Activated T-cell treated with anti-CD3 and anti-CD28 coated beads for 24 hours (primary cell): ENCODE data around the gene MYCBP2.
"Not testable (repeated sequence)": the region's sequence is repeated elsewhere in the genome, so short reads cannot be mapped to it uniquely, and the experiment has no call there.

Experiments
- DNase-seq: peaks from one replicate; pipeline ENCODE4 v3.0.0-alpha.2; 2020; ENCODE audit warnings: low read depth

Gene MYCBP2

GRCh38 chr13:77338329-77338728, 11.4 kb upstream of the MYCBP2 start:
- no peak for DNase-seq

GRCh38 chr13:77337159-77337558, 10.3 kb upstream of the MYCBP2 start:
- no peak for DNase-seq

GRCh38 chr13:77335543-77335942, 8.6 kb upstream of the MYCBP2 start:
- no peak for DNase-seq

- no peak for DNase-seq
Measured at GRCh38 chr13:77333594-77333993, 6.7 kb upstream of the MYCBP2 start.

- DNase-seq = no peak
Measured at GRCh38 chr13:77331421-77331820, 4.5 kb upstream of the MYCBP2 start.

- DNase-seq = no peak
Measured at GRCh38 chr13:77329911-77330584, 3.2 kb upstream of the MYCBP2 start.

- DNase-seq = peak; percentile 84
Measured at GRCh38 chr13:77329133-77329910, 2.4 kb upstream of the MYCBP2 start.

- no peak for DNase-seq
Measured at GRCh38 chr13:77328819-77329132, 1.9 kb upstream of the MYCBP2 start.

- no peak for DNase-seq
Measured at GRCh38 chr13:77325371-77325980, 1.4 kb downstream of the MYCBP2 start.

GRCh38 chr13:77323858-77324257, 3.0 kb downstream of the MYCBP2 start:
- DNase-seq = no peak

GRCh38 chr13:77319536-77319935, 7.4 kb downstream of the MYCBP2 start:
- no peak for DNase-seq

GRCh38 chr13:77318741-77319140, 8.2 kb downstream of the MYCBP2 start:
- no peak for DNase-seq

GRCh38 chr13:77316430-77316829, 10.5 kb downstream of the MYCBP2 start:
- DNase-seq = no peak

GRCh38 chr13:77315509-77315908, 11.4 kb downstream of the MYCBP2 start:
- DNase-seq = not testable (repeated sequence)

- DNase-seq = no peak
Measured at GRCh38 chr13:77313923-77314322, 13.0 kb downstream of the MYCBP2 start.

GRCh38 chr13:77312311-77312710, 14.6 kb downstream of the MYCBP2 start:
- no peak for DNase-seq

- DNase-seq = no peak
Measured at GRCh38 chr13:77310579-77311279, 16.2 kb downstream of the MYCBP2 start.

GRCh38 chr13:77310161-77310560, 16.7 kb downstream of the MYCBP2 start:
- DNase-seq = no peak

GRCh38 chr13:77309254-77309653, 17.6 kb downstream of the MYCBP2 start:
- DNase-seq = no peak

GRCh38 chr13:77306458-77306857, 20.4 kb downstream of the MYCBP2 start:
- no peak for DNase-seq

- DNase-seq = no peak
Measured at GRCh38 chr13:77305266-77305665, 21.6 kb downstream of the MYCBP2 start.

- no peak for DNase-seq
Measured at GRCh38 chr13:77300176-77301037, 26.5 kb downstream of the MYCBP2 start.
